Hepatocyte (in vitro differentiated cells): ENCODE measurements around the gene TMEM38A. TPM values are rescaled to one million over a fixed set of nuclear protein-coding genes. Genes with fewer than 3 reads are reported as not detected.

Experiments
- DNase-seq: peaks from one replicate; pipeline ENCODE4 v3.0.0-alpha.2; 2016; ENCODE audit warnings: low spot score
- H2AFZ ChIP-seq: fragments of 200-600 bp; sonication (generic); 2 replicates; pipeline ENCODE4 v1.6.0; 2016; ENCODE audit warnings: antibody characterized with exemption, mild to moderate bottlenecking
- H3K27ac ChIP-seq: fragments of 200-600 bp; sonication (generic); 2 replicates; pipeline ENCODE4 v1.5.1; 2016; ENCODE audit warnings: mild to moderate bottlenecking
- H3K27me3 ChIP-seq: fragments of 200-600 bp; sonication (generic); 2 replicates; pipeline ENCODE4 v1.6.1; 2016
- H3K36me3 ChIP-seq: fragments of 200-600 bp; sonication (generic); replicated peaks from 2 replicates; pipeline ENCODE4 v1.5.1; 2016; ENCODE audit warnings: low read depth; ENCODE audit not compliant: insufficient read depth
- H3K4me1 ChIP-seq: fragments of 200-600 bp; sonication (generic); 2 replicates; pipeline ENCODE4 v1.5.1; 2016; ENCODE audit warnings: mild to moderate bottlenecking, moderate library complexity; ENCODE audit not compliant: insufficient read depth
- H3K4me2 ChIP-seq: fragments of 200-600 bp; sonication (generic); 2 replicates; pipeline ENCODE4 v1.6.0; 2016
- H3K4me3 ChIP-seq: fragments of 200-600 bp; sonication (generic); 2 replicates; pipeline ENCODE4 v1.5.1; 2016; ENCODE audit warnings: mild to moderate bottlenecking
- H3K79me2 ChIP-seq: fragments of 200-600 bp; sonication (generic); 2 replicates; pipeline ENCODE4 v1.6.0; 2017; ENCODE audit warnings: mild to moderate bottlenecking
- H3K9me2 ChIP-seq: fragments of 200-600 bp; sonication (generic); replicated peaks from 2 replicates; pipeline ENCODE4 v1.6.0; 2017; ENCODE audit warnings: mild to moderate bottlenecking; ENCODE audit not compliant: insufficient read depth
- H3K9me3 ChIP-seq: fragments of 200-600 bp; sonication (generic); 2 replicates; pipeline ENCODE4 v1.5.1; 2016; ENCODE audit warnings: low read depth, mild to moderate bottlenecking
- H4K20me1 ChIP-seq: fragments of 200-600 bp; sonication (generic); 2 replicates; pipeline ENCODE4 v1.6.0; 2016; ENCODE audit warnings: mild to moderate bottlenecking; ENCODE audit not compliant: insufficient read depth, poor library complexity, severe bottlenecking
- EZH2 ChIP-seq: fragments of 200-600 bp; sonication (generic); IDR thresholded peaks from 2 replicates; pipeline ENCODE4 v1.6.1; 2016; ENCODE audit warnings: antibody characterized with exemption, mild to moderate bottlenecking, borderline replicate concordance
- EZH2phosphoT487 ChIP-seq: fragments of 200-600 bp; sonication (generic); IDR thresholded peaks from one replicate; pipeline ENCODE4 v1.6.1; 2018; ENCODE audit warnings: antibody characterized with exemption, mild to moderate bottlenecking, low read depth, moderate library complexity; ENCODE audit not compliant: unreplicated experiment, severe bottlenecking
- WGBS: methylation state at CpG from one replicate; pipeline ENCODE4 v1.1.6; 2016; ENCODE audit warnings: low lambda C conversion rate; ENCODE audit errors: missing lambda C conversion rate; 5-methylcytosine and 5-hydroxymethylcytosine counted together
- polyA plus RNA-seq: library from polyadenylated mRNA; unstranded; fragments of >200 nt; fragmentation: Nextera tagmentation; extraction: Ambion mirVana; gene quantifications from 2 replicates; pipeline ENCODE4 v1.2.1, GENCODE V29; 2016
- total RNA-seq: library from RNA; depleted of rRNA; stranded (reverse); fragments of >200 nt; gene quantifications from 2 replicates; pipeline ENCODE4 v1.2.3, GENCODE V29; 2014
- TF ChIP-seq, protein P1 (sequence below): fragments of 200-600 bp; sonication (generic); IDR thresholded peaks from 2 replicates; pipeline ENCODE4 v1.5.1; 2016; ENCODE audit warnings: antibody characterized with exemption, mild to moderate bottlenecking; ENCODE audit not compliant: poor library complexity

Gene TMEM38A
- total and polyA plus RNA-seq, 2 experiments from 2014 or later, result 10.2 to 10.9 TPM

DNA sequence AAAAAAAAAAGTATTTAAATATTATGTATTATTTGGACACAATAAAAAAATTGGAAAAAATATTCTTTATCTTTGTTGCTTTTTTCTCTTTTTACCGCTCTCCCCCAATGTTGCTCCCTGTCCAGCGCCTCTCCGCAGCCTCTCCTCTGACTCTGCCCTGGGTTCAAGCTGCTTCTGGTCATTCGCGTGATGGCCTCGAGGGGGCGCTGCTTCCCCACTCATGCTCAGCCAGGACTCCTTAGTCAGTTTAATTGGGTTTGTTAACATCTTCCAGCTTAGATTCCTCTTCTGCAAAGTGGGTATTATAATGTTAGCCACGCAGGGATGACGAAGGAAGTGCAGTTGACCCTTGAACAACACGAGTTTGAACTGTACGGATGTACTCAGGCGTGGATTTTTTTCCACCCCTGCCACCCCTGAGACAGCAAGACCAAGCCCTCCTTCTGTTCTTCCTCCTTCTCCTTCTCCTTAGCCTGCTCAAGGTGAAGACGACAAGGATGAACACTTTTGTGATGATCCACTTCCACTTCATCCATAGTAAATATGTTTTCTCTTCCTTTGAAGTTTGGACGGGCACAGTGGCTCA is 53.9 kb downstream of the TMEM38A start:
- H3K36me3 ChIP-seq, result no peaks in the 10 kb centered on the region
- H3K4me3 ChIP-seq, result no peak overlapping the region
- H3K27ac ChIP-seq, result no peak overlapping the region
- H3K4me1 ChIP-seq, result no peaks in the 10 kb centered on the region
- no peak overlapping the region for H2AFZ ChIP-seq
- no peaks in the 10 kb centered on the region for H4K20me1 ChIP-seq
- no peaks in the 10 kb centered on the region for H3K9me2 ChIP-seq
- H3K79me2 ChIP-seq, result no peaks in the 10 kb centered on the region
- H3K9me3 ChIP-seq, result no peaks in the 10 kb centered on the region
- H3K27me3 ChIP-seq, result no peaks in the 10 kb centered on the region
- H3K4me2 ChIP-seq, result no peak overlapping the region
- TF ChIP-seq EZH2 (no peak), EZH2phosphoT487 (no peak)
- TF ChIP-seq, protein P1, sequence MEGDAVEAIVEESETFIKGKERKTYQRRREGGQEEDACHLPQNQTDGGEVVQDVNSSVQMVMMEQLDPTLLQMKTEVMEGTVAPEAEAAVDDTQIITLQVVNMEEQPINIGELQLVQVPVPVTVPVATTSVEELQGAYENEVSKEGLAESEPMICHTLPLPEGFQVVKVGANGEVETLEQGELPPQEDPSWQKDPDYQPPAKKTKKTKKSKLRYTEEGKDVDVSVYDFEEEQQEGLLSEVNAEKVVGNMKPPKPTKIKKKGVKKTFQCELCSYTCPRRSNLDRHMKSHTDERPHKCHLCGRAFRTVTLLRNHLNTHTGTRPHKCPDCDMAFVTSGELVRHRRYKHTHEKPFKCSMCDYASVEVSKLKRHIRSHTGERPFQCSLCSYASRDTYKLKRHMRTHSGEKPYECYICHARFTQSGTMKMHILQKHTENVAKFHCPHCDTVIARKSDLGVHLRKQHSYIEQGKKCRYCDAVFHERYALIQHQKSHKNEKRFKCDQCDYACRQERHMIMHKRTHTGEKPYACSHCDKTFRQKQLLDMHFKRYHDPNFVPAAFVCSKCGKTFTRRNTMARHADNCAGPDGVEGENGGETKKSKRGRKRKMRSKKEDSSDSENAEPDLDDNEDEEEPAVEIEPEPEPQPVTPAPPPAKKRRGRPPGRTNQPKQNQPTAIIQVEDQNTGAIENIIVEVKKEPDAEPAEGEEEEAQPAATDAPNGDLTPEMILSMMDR, result peak; percentile 80
- peak; percentile 25 for DNase-seq
- 27% methylated on average over 14 of the region's 14 CpGs for WGBS

DNA sequence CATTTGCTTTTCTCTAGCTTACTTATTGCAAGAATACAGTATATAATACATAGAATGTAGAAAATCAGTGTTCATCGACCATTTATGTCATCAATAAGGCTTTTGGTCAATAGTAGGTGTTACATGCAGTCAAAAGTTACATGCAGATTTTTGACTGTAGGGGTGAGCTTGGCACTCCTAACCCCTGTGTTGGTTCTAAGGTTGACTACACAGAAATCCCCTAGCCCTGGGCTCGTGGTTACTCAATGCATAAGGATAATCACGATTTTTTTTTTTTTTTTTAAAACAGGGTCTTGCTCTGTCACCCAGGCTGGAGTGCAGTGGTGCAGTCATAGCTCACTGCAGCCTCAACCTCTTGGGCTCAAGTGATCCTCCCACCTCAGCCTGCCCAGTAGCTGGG is 54.7 kb downstream of the TMEM38A start:
- H3K79me2 ChIP-seq, result no peaks in the 10 kb centered on the region
- WGBS, result 83% methylated on average over 3 of the region's 3 CpGs
- H3K4me1 ChIP-seq, result no peaks in the 10 kb centered on the region
- no peaks in the 10 kb centered on the region for H3K27me3 ChIP-seq
- no peak overlapping the region for H3K4me3 ChIP-seq
- H3K4me2 ChIP-seq, result no peak overlapping the region
- no peak overlapping the region for H2AFZ ChIP-seq
- H3K9me2 ChIP-seq, result no peaks in the 10 kb centered on the region
- no peak for DNase-seq
- TF ChIP-seq EZH2 (no peak), EZH2phosphoT487 (no peak)
- TF ChIP-seq, protein P1, result no peak
- no peaks in the 10 kb centered on the region for H4K20me1 ChIP-seq
- H3K9me3 ChIP-seq, result no peaks in the 10 kb centered on the region
- H3K27ac ChIP-seq, result no peak overlapping the region
- no peaks in the 10 kb centered on the region for H3K36me3 ChIP-seq

DNA sequence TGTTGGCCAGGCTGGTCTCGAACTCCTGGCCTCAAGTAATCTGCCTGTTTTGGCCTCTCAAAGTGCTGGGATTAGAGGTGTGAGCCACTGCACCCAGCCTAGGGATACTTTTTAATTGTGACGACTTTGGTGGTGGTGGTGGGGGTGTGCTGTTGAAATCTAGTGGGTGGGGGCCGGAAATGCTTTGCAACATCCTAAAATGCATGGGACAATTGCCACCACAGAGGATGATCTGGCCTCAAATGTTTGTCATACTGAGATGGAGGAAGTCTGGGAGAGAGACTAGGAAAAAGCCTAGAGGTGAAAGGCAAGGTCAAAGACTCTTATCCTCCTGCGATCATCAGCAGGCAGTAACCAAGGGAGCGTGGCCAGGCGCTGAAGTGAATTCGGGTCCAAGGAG is 60.1 kb downstream of the TMEM38A start:
- Histone ChIP-seq H3K9me2 (no peaks in the 10 kb centered on the region), H3K4me2 (no peak overlapping the region), H3K79me2 (no peaks in the 10 kb centered on the region), H3K27me3 (no peaks in the 10 kb centered on the region), H4K20me1 (no peaks in the 10 kb centered on the region), H3K9me3 (no peaks in the 10 kb centered on the region), H3K36me3 (no peaks in the 10 kb centered on the region), H2AFZ (no peak overlapping the region), H3K27ac (no peak overlapping the region), H3K4me1 (no peaks in the 10 kb centered on the region), H3K4me3 (no peak overlapping the region)
- WGBS, result 86% methylated on average over 7 of the region's 7 CpGs
- DNase-seq, result no peak
- TF ChIP-seq EZH2phosphoT487 (no peak), EZH2 (no peak)
- TF ChIP-seq, protein P1, result no peak
